Measurements from ENCODE around the gene GATA5.

GATA5 gene

GRCh38 chr20:62486484-62486883, 10.7 kb upstream of the GATA5 start:
- DNase-seq = no peak

- DNase-seq = no peak
These were observed 9.9 kb upstream of the GATA5 start for GRCh38 chr20:62485701-62486089.

- DNase-seq = no peak
These were observed 9.4 kb upstream of the GATA5 start for GRCh38 chr20:62485062-62485700.

GRCh38 chr20:62484478-62484877, 8.7 kb upstream of the GATA5 start:
- no peak for DNase-seq

- DNase-seq = no peak
These were observed 8.0 kb upstream of the GATA5 start for GRCh38 chr20:62483613-62484458.

GRCh38 chr20:62482974-62483373, 7.2 kb upstream of the GATA5 start:
- no peak for DNase-seq

- no peak for DNase-seq
These were observed 6.5 kb upstream of the GATA5 start for GRCh38 chr20:62482146-62482809.

- DNase-seq = no peak
These were observed 5.8 kb upstream of the GATA5 start for GRCh38 chr20:62481425-62482145.

GRCh38 chr20:62480318-62480717, 4.5 kb upstream of the GATA5 start:
- DNase-seq = no peak

GRCh38 chr20:62479656-62480055, 3.9 kb upstream of the GATA5 start:
- DNase-seq = no peak

- DNase-seq = no peak
These were observed 3.4 kb upstream of the GATA5 start for GRCh38 chr20:62479156-62479555.

- DNase-seq = no peak
These were observed 2.1 kb upstream of the GATA5 start for GRCh38 chr20:62477669-62478455.

- no peak for DNase-seq
These were observed 452 bp upstream of the GATA5 start for GRCh38 chr20:62476056-62476838.

- DNase-seq = no peak
These were observed 596 bp downstream of the GATA5 start for GRCh38 chr20:62475027-62475771.

- DNase-seq = no peak
These were observed 1.2 kb downstream of the GATA5 start for GRCh38 chr20:62474604-62475026.

- no peak for DNase-seq
These were observed 1.8 kb downstream of the GATA5 start for GRCh38 chr20:62473717-62474603.

- no peak for DNase-seq
These were observed 2.7 kb downstream of the GATA5 start for GRCh38 chr20:62472941-62473585.

GRCh38 chr20:62472138-62472940, 3.5 kb downstream of the GATA5 start:
- DNase-seq = no peak
